ENCODE data around the gene RPGR.

RPGR gene

GRCh38 chrX:38282049-38282448, 45.3 kb downstream of the RPGR start:
- H3K4me3 ChIP-seq (ENCODE audit: low read depth, low read length), result no peak overlapping the region
- TF ChIP-seq CTCF (IDR thresholded peaks at IDR 0.05; ENCODE audit: low read depth, low read length) (no peak), POLR2A (IDR thresholded peaks at IDR 0.05; ENCODE audit: extremely low read depth, insufficient read length) (no peak), MYC (IDR thresholded peaks at IDR 0.05; ENCODE audit: low read depth, low read length) (no peak), MAX (IDR thresholded peaks at IDR 0.05; ENCODE audit: low read depth, low read length) (no peak)
- no peak for DNase-seq (ENCODE audit: low read depth)

- no peak overlapping the region for H3K4me3 ChIP-seq (ENCODE audit: low read depth, low read length)
- DNase-seq (ENCODE audit: low read depth), result no peak
- no peak for TF ChIP-seq MYC (IDR thresholded peaks at IDR 0.05; ENCODE audit: low read depth, low read length)
- TF ChIP-seq CTCF (IDR thresholded peaks at IDR 0.05; ENCODE audit: low read depth, low read length), result no peak
- TF ChIP-seq POLR2A (IDR thresholded peaks at IDR 0.05; ENCODE audit: extremely low read depth, insufficient read length), result no peak
- TF ChIP-seq MAX (IDR thresholded peaks at IDR 0.05; ENCODE audit: low read depth, low read length), result no peak
Measured at GRCh38 chrX:38279188-38279587, 48.1 kb downstream of the RPGR start.

GRCh38 chrX:38278682-38279081, 48.6 kb downstream of the RPGR start:
- H3K4me3 ChIP-seq (ENCODE audit: low read depth, low read length), result no peak overlapping the region
- TF ChIP-seq CTCF (IDR thresholded peaks at IDR 0.05; ENCODE audit: low read depth, low read length) (no peak), MAX (IDR thresholded peaks at IDR 0.05; ENCODE audit: low read depth, low read length) (no peak), POLR2A (IDR thresholded peaks at IDR 0.05; ENCODE audit: extremely low read depth, insufficient read length) (no peak), MYC (IDR thresholded peaks at IDR 0.05; ENCODE audit: low read depth, low read length) (no peak)
- no peak for DNase-seq (ENCODE audit: low read depth)

- TF ChIP-seq POLR2A (IDR thresholded peaks at IDR 0.05; ENCODE audit: extremely low read depth, insufficient read length), result no peak
- TF ChIP-seq MAX (IDR thresholded peaks at IDR 0.05; ENCODE audit: low read depth, low read length), result no peak
- no peak for TF ChIP-seq MYC (IDR thresholded peaks at IDR 0.05; ENCODE audit: low read depth, low read length)
- no peak for TF ChIP-seq CTCF (IDR thresholded peaks at IDR 0.05; ENCODE audit: low read depth, low read length)
- no peak for DNase-seq (ENCODE audit: low read depth)
Measured at GRCh38 chrX:38277802-38278201, 49.5 kb downstream of the RPGR start.

GRCh38 chrX:38277136-38277535, 50.2 kb downstream of the RPGR start:
- TF ChIP-seq CTCF (IDR thresholded peaks at IDR 0.05; ENCODE audit: low read depth, low read length) (no peak), POLR2A (IDR thresholded peaks at IDR 0.05; ENCODE audit: extremely low read depth, insufficient read length) (no peak), MYC (IDR thresholded peaks at IDR 0.05; ENCODE audit: low read depth, low read length) (no peak), MAX (IDR thresholded peaks at IDR 0.05; ENCODE audit: low read depth, low read length) (no peak)
- no peak for DNase-seq (ENCODE audit: low read depth)
- no peak overlapping the region for H3K4me3 ChIP-seq (ENCODE audit: low read depth, low read length)

More at GRCh38 chrX:38277802-38278201, 49.5 kb downstream of the RPGR start:
- H3K4me3 ChIP-seq (ENCODE audit: low read depth, low read length), result no peak overlapping the region

GRCh38 chrX:38276089-38276488, 51.2 kb downstream of the RPGR start:
- DNase-seq (ENCODE audit: low read depth), result no peak
- TF ChIP-seq CTCF (IDR thresholded peaks at IDR 0.05; ENCODE audit: low read depth, low read length), result no peak
- TF ChIP-seq MAX (IDR thresholded peaks at IDR 0.05; ENCODE audit: low read depth, low read length), result no peak
- TF ChIP-seq MYC (IDR thresholded peaks at IDR 0.05; ENCODE audit: low read depth, low read length), result no peak
- no peak for TF ChIP-seq POLR2A (IDR thresholded peaks at IDR 0.05; ENCODE audit: extremely low read depth, insufficient read length)
- no peak overlapping the region for H3K4me3 ChIP-seq (ENCODE audit: low read depth, low read length)
